GM18867 (cell line): ENCODE results near the gene SLC39A8.
A peak's percentile ranks its signal among the peaks of the same experiment; 100 is the strongest.
"Not testable (repeated sequence)": the region's sequence is repeated elsewhere in the genome, so short reads cannot be mapped to it uniquely, and the experiment has no call there.

Experiments used
- ATAC-seq: cut with Tn5 transposase; IDR thresholded peaks from one replicate; pipeline ENCODE4 v1.9.1; 2021; ENCODE audit warnings: mild to moderate bottlenecking, moderate library complexity; ENCODE audit not compliant: unreplicated experiment

Gene SLC39A8

GRCh38 chr4:102344954-102345794, at the start of gene SLC39A8:
SLC39A8 (minus strand) TSS chr4:102345482; CDS start chr4:102344662, 820 bp downstream.
- peak; percentile 84 for ATAC-seq

DNA sequence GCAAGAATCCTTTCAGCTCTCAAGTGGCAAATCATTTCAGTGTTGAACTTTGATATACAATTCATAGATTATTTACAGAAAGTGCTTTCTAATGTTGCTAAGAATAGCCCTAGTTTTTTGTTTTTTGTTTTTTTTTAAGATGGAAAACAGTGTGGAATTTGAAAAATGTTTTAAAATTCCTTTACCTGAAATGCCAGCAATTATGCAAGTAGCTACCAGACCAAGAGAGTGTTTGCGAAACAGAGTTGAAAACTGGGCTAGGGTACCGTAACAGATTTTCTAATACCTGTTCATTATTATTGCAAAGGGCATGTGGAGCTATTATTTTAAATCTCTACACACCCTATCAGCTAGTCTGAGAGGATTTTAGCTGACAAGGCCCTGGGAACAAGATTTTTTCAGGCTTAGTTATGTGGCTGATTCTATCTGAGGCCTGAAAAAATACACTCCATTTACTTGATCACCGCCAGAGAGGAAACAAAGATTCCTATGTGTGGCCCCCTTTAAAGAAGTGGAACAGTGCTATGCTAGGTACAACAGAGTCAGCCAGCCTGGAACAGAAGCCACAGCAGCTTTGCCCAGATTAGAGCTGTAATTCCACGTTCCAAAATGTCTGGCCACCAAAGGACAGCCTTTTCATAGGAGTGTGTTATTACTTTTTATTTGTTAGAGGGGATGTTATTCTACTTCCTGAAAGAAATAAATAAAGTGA, 46.9 kb upstream of the SLC39A8 start:
- no peak for ATAC-seq

DNA sequence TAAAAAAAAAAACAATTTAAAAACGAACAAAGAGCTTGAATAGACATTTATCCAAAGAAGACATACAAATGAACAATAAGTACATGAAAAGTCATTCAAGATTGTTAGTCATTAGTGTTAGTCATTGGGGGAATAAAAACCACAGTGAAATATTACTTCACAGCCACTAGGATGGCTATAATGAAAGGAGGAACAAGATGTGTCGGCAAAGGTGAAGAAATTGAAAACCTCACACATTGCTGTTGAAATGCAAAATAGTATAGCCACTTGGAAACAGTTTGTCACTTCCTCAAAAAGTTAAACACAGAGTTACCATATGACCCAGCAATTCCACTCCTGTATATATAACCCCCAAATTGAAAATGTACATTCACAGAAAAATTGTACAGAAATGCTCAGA, 45.2 kb upstream of the SLC39A8 start:
- peak; percentile 99 for ATAC-seq

DNA sequence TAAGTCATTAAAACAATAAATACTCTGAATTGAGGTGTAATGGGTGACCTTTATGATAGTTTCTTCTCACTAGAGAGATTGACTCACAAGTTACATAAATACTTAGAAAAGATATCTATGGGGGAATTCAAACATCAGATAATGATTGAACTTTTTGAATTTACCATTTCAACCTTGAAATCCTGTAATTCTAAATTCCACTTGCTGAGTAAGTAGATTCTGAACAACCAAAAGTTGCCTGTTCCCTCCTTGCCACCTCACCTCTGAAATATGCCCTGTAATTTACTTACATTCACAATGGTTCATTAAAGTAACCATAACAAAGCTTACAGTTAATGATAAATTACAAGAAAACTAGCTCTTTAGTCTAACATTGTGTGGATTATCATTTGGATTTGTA, 43.3 kb upstream of the SLC39A8 start:
- no peak for ATAC-seq

- no peak for ATAC-seq
These were observed 42.4 kb upstream of the SLC39A8 start for GRCh38 chr4:102387552-102388150.

- ATAC-seq = no peak
These were observed 41.7 kb upstream of the SLC39A8 start for GRCh38 chr4:102386966-102387365.

- not testable (repeated sequence) for ATAC-seq
These were observed 35.0 kb upstream of the SLC39A8 start for GRCh38 chr4:102380253-102380652.

DNA sequence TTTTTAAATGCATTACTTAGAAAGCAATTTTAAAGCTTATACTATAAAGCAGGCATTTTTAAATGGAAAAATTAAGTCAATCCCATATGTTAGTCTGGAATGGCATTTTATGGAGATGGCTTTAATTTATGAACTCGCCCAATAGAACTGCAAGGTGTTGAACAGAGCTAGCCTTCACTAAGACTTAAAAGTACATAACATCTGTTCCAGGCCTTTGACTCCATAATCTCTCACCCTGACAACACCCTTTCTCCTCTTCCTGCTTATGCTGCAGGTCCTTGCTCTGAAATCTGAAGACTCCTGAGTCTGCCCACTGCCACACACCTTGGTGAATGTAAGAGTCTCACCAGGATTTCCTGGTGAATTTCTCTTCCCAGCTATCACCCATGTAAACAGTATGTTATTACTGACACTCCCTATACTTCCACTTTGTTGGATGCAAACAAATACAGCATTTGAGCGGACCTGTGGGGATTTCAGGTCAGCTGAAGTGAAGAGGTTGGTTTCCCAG, 17.7 kb upstream of the SLC39A8 start:
- ATAC-seq = no peak

GRCh38 chr4:102358128-102358527, 12.8 kb upstream of the SLC39A8 start:
- no peak for ATAC-seq

- ATAC-seq = not testable (repeated sequence)
These were observed 12.4 kb upstream of the SLC39A8 start for GRCh38 chr4:102357637-102358036.

DNA sequence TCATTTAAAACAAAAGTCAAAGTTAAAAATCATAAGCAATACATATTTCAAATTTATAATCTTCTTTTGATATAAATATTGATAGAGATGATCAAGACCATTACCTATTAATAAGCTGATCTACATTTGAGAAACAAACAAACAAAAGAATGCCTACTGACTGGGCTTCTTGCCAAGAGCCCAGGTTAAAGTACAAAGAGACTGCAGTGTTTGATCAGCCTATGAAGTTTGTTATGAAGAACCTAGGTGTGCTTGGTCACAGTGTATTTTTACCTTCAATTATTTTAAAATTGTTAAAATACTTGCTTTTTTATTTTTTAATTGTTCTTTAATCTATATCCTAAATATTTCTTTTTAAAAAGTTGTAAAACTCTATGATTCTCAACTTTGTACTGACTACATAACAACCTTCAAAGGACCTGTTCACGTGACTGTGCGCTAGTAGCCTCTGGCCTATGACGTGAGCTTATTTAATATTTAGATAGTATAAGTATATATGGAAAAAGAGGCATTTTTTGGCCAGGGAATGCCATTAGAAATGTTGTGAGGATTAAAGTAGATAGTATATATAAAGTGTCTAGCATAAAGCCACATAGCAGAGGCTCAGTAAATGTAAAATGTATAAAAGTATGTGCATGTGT, 11.4 kb upstream of the SLC39A8 start:
- no peak for ATAC-seq

DNA sequence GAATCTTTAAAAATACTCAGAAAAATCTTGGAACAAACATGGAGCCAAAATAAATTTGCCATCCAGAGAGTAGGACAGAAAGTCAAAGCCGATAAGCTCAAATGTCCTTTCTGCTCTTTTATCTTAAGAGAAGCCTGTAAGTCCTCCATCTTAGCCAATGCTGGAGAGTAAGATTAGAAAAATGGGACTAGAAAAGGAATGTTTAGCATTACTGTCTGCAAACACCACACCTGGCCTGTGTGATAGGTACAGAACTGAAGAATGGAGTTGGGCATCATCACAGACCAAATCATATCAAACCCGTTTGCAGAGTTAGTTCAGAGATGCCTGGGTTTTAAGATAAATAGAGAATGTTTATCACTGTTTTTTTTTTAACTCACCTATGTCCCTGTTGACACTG, 10.5 kb upstream of the SLC39A8 start:
- no peak for ATAC-seq

GRCh38 chr4:102354671-102355454, 9.6 kb upstream of the SLC39A8 start:
- ATAC-seq = no peak

DNA sequence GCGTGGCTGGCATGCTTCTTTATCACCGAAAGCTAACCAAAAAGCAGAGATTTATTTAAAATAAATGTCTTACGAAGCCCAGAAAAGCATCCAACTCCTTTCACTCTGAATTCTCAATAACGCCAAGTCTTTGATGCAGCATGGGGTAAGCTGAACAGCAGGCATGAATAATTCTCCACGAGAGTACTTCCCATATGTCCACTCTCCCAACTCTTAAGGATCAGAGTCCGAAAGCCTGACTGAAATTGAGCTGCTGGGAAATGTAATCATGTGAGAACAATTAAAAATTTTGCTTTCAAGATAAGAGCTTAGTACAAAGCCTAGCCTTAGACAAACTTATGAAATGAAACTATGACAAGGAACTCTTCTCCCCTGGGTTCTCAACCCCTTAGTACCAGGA, 7.5 kb upstream of the SLC39A8 start:
- no peak for ATAC-seq

DNA sequence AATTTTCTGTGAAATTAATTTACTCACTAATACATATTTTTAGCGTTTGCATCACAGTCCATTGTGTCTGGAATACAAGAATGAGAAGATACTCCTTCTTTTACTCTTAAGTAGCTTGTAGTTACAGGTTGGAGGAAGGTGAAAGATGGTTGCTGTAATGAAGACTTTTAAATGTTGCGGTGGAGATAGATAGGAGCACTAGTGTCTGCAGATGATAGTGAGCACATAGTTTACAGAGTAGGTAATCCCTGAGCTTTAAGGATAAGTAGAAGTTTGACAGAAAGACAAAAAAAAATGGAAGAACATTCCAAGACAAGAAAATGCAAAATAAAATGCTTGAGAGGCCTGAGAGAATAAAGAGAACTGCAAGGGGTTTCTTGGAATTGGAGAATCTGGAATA, 5.4 kb upstream of the SLC39A8 start:
- ATAC-seq = no peak

DNA sequence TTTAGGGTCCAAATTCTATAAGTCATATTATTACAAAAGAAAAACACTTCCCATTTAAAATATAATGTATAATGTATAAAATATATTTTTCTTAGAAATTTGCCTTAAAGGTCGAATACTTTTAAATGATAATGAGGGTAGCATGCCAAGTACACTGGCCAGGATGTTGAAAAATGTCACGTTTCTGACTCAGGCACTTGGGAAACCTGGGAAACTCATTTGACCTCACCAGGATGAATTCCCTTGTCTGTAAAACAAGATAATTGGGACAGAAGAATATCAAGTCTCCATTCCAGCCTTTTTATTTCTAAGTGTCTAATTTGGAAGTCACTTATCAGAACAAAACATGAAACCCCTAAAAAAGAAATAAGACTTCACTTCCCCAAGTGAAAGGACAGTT, 3.4 kb upstream of the SLC39A8 start:
- no peak for ATAC-seq

DNA sequence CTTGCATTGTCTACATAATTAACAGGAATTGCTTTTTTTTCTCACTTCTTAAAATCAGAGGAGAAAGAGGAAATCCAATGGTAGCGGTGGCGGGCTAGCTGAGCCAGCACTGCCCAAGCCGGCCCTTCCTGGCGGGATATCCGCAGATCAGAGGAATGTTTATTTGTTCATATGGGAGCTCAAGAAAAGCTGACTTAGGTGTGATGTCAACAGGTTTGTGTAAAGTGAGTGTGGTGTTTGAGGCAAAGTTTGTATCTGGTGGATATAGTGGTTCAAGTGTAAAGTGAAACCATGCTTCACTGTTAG, 466 bp upstream of the SLC39A8 start:
- no peak for ATAC-seq

- ATAC-seq = peak; percentile 61
These were observed 745 bp downstream of the SLC39A8 start for GRCh38 chr4:102344520-102344953.

- ATAC-seq = peak; percentile 45
These were observed 1.2 kb downstream of the SLC39A8 start for GRCh38 chr4:102343964-102344519.

- no peak for ATAC-seq
These were observed 2.7 kb downstream of the SLC39A8 start for GRCh38 chr4:102342404-102343074.
